ENCODE results near the gene APRT. TPM values are rescaled to one million over a fixed set of nuclear protein-coding genes. Genes with fewer than 3 reads are reported as not detected.

Gene APRT
- total and polyA plus RNA-seq, 2 of the 4 experiments (the other 2 are of a cell fraction), result 40.5 to 157 TPM

- Histone ChIP-seq H2AFZ (replicated peaks; ENCODE audit: low read length, poor library complexity) (no peak overlapping the region), H3K4me3 (ENCODE audit: insufficient read depth, low read depth, low read length) (no peak overlapping the region), H4K20me1 (ENCODE audit: insufficient read depth, low read length) (peaks cover 96% of the 10 kb centered on the region), H3K27me3 (ENCODE audit: control insufficient read depth, insufficient read depth, low read length) (no peaks in the 10 kb centered on the region), H3K4me1 (ENCODE audit: control insufficient read depth, insufficient read depth, low read length) (peaks cover 33% of the 10 kb centered on the region), H2AK5ac (ENCODE audit: low read depth, low read length) (no peak overlapping the region), H2BK20ac (ENCODE audit: low read depth, low read length) (no peak overlapping the region), H2BK120ac (ENCODE audit: low read depth, low read length) (no peak overlapping the region), H3K27ac (ENCODE audit: insufficient read depth, low read length) (no peak overlapping the region), H4K91ac (ENCODE audit: insufficient read depth, low read depth, low read length) (no peak overlapping the region), H3K9me3 (ENCODE audit: control insufficient read depth, insufficient read depth, low read length) (no peaks in the 10 kb centered on the region), H3K79me1 (ENCODE audit: low read depth in 1 of 2, low read length in 2 of 2) (peaks cover 18 to 91% of the 10 kb centered on the region in 2 experiments; a peak in 3 of 4 replicates), H3K4me2 (ENCODE audit: low read depth, low read length) (no peak overlapping the region), H3K14ac (replicated peaks; ENCODE audit: low read depth, low read length) (no peak overlapping the region), H2BK5ac (ENCODE audit: low read depth, low read length, poor library complexity, severe bottlenecking) (peak overlapping the region; percentile 78), H3K18ac (ENCODE audit: low read depth, low read length) (no peak overlapping the region), H3K56ac (ENCODE audit: extremely low read depth, insufficient read depth, low read length) (no peak overlapping the region), H3K23ac (ENCODE audit: low read depth, low read length) (no peak overlapping the region), H4K8ac (ENCODE audit: low read depth in 2 of 2, low read length in 2 of 2) (peak overlapping the region; percentile 3 to 81; a peak in 2 of 4 replicates), H4K5ac (ENCODE audit: low read depth, low read length) (peak overlapping the region; percentile 69; the same call in 1 of the 2 replicates), H2AK9ac (replicated peaks; ENCODE audit: low read depth, low read length, poor library complexity) (no peak overlapping the region), H3K9me1 (ENCODE audit: insufficient read depth, low read length) (peaks cover 18% of the 10 kb centered on the region), H3K36me3 (ENCODE audit: control insufficient read depth, insufficient read depth, low read length) (peaks cover 5% of the 10 kb centered on the region), H2BK15ac (ENCODE audit: low read depth, low read length) (no peak overlapping the region), H3K9ac (ENCODE audit: low read depth, low read length) (no peak overlapping the region), H3K4ac (ENCODE audit: low read depth, low read length) (peak overlapping the region; percentile 39)
- DNase-seq (no peak), ATAC-seq (ENCODE audit: low read depth) (no peak)
- no TSS peak for BruUV-seq (replicated peaks)
- WGBS, 2 experiments (ENCODE audit: extremely low coverage in 2 of 2, insufficient read length in 1 of 2), result 100% methylated on average over 2 of the region's 22 CpGs; no CpG with 5 or more reads in 1 of the 2 experiments
- intact Hi-C loops (cut with micrococcal nuclease), result no loop called here
- dilution Hi-C loops (cut with HindIII; ENCODE audit: low sequenced_read_pairs, unreplicated experiment), result no loop called here
- CTCF ChIA-PET, result interaction anchor here (1.3 to 2.2 kb wide), 2 partner anchors 9 to 22 kb away, joined by 3 to 5 read pairs; no protein-coding TSS in a partner anchor
- no peak for TF ChIP-seq RAD21 (IDR thresholded peaks at IDR 0.05; ENCODE audit: low read length)
- no peak for TF ChIP-seq FOS (IDR thresholded peaks at IDR 0.05; ENCODE audit: low read depth, low read length)
- TF ChIP-seq ELK1 (IDR thresholded peaks at IDR 0.05; ENCODE audit: borderline replicate concordance, low read depth, low read length), result no peak
- no peak for TF ChIP-seq MAZ (IDR thresholded peaks at IDR 0.05; ENCODE audit: borderline replicate concordance, low read depth, low read length)
- no peak for TF ChIP-seq POLR2A (IDR thresholded peaks at IDR 0.05; ENCODE audit: low read depth, low read length)
- no peak for TF ChIP-seq MXI1 (IDR thresholded peaks at IDR 0.05; ENCODE audit: borderline replicate concordance, low read depth, low read length)
- no peak for TF ChIP-seq CEBPB (IDR thresholded peaks at IDR 0.05; ENCODE audit: low read depth, low read length)
- no peak for TF ChIP-seq RFX5 (IDR thresholded peaks at IDR 0.05; ENCODE audit: low read depth, low read length)
- TF ChIP-seq CHD1 (IDR thresholded peaks at IDR 0.05; ENCODE audit: low read depth, low read length), result no peak
- no peak for TF ChIP-seq USF2 (IDR thresholded peaks at IDR 0.05; ENCODE audit: low read depth, low read length)
- POLR2A ChIA-PET (ENCODE audit: unreplicated experiment), result no interaction called here
- in situ Hi-C loops (cut with MboI; ENCODE audit: low sequenced_read_pairs), result no loop called here
Measured at GRCh38 chr16:88759976-88760350, 51.8 kb downstream of the APRT start.

Data from IMR-90 (cell line).